SK-N-SH (cell line): ENCODE measurements around the gene AAMP. TPM values are rescaled to one million over a fixed set of nuclear protein-coding genes. Genes with fewer than 3 reads are reported as not detected.
A peak's percentile ranks its signal among the peaks of the same experiment; 100 is the strongest.

Experiments used
- CTCF ChIA-PET: fragments of 300-600, 350-600 bp; formaldehyde crosslinking; extraction: SDS; loops from one replicate; lab custom pipeline; 2021; lab: Yijun Ruan, JAX
- POLR2A ChIA-PET: fragments of 350-600 bp; sonication (Branson Sonifier 250); formaldehyde crosslinking; extraction: SDS; loops from one replicate; lab custom pipeline; 2020; ENCODE audit warnings: antibody characterized with exemption, inconsistent platforms; lab: Yijun Ruan, JAX
- DNase-seq: peaks from one replicate; pipeline ENCODE4 v3.0.0; 2012
- H2AFZ ChIP-seq: fragments of 200-600 bp; sonication (generic); 2 replicates; pipeline ENCODE4 v1.8.1; 2016; ENCODE audit warnings: antibody characterized with exemption, mild to moderate bottlenecking, low read depth
- H3F3A ChIP-seq: fragments of 200-600 bp; sonication (generic); replicated peaks from 2 replicates; pipeline ENCODE3; 2016; ENCODE audit warnings: antibody characterized with exemption, mild to moderate bottlenecking; ENCODE audit not compliant: insufficient read depth
- H3K27ac ChIP-seq, 2 experiments: fragments of 200-500 bp in 1 of 2; fragments of 200-600 bp in 1 of 2; sonication (Bioruptor generic) in 1 of 2; sonication (generic), shearing (Covaris generic) in 1 of 2; 2 replicates each; pipeline versions ENCODE4 v1.5.1 to v1.6.1; 2014 to 2016; ENCODE audit warnings: low read depth in 2 of 2, inconsistent platforms in 1 of 2, low read length in 1 of 2, mild to moderate bottlenecking in 1 of 2, mixed read lengths in 1 of 2
- H3K27me3 ChIP-seq: fragments of 200-600 bp; sonication (generic), shearing (Covaris generic); 2 replicates; pipeline ENCODE4 v1.6.1; 2016; ENCODE audit warnings: mixed run types; ENCODE audit not compliant: insufficient read depth
- H3K36me3 ChIP-seq, 2 experiments: fragments of 200-500 bp in 1 of 2; fragments of 200-600 bp in 1 of 2; sonication (Bioruptor generic) in 1 of 2; sonication (generic) in 1 of 2; replicated peaks in 1 of 2; 2 replicates each; pipeline versions ENCODE3 to v1.5.1; 2014 to 2016; ENCODE audit warnings: low read length in 1 of 2, mild to moderate bottlenecking in 1 of 2; ENCODE audit not compliant: insufficient read depth in 2 of 2, control insufficient read depth in 1 of 2
- H3K4me1 ChIP-seq, 2 experiments: fragments of 200-500 bp in 1 of 2; fragments of 200-600 bp in 1 of 2; sonication (Bioruptor generic) in 1 of 2; sonication (generic), shearing (Covaris generic) in 1 of 2; 2 replicates each; pipeline versions ENCODE4 v1.5.1 to v1.6.1; 2014 to 2016; ENCODE audit warnings: low read depth in 1 of 2, low read length in 1 of 2, mixed run types in 1 of 2; ENCODE audit not compliant: insufficient read depth in 2 of 2, control insufficient read depth in 1 of 2
- H3K4me2 ChIP-seq: fragments of 200-600 bp; sonication (generic), shearing (Covaris generic); 2 replicates; pipeline ENCODE4 v1.6.1; 2017; ENCODE audit warnings: mixed run types
- H3K4me3 ChIP-seq, 2 experiments: fragments of 200-500 bp in 1 of 2; fragments of 200-600 bp in 1 of 2; sonication (Bioruptor generic) in 1 of 2; sonication (generic), shearing (Covaris generic) in 1 of 2; 2 replicates each; pipeline versions ENCODE4 v1.5.1 to v1.8.1; 2014 to 2016; ENCODE audit warnings: low read depth in 2 of 2, inconsistent platforms in 1 of 2, low read length in 1 of 2, mild to moderate bottlenecking in 1 of 2, mixed read lengths in 1 of 2, moderate library complexity in 1 of 2
- H3K79me2 ChIP-seq: fragments of 200-600 bp; sonication (generic); 2 replicates; pipeline ENCODE4 v1.8.1; 2017; ENCODE audit warnings: mild to moderate bottlenecking; ENCODE audit not compliant: insufficient read depth
- H3K9ac ChIP-seq: fragments of 200-600 bp; sonication (generic); 2 replicates; pipeline ENCODE4 v1.6.1; 2017; ENCODE audit warnings: mixed run types
- H3K9me2 ChIP-seq: fragments of 200-600 bp; sonication (generic); 2 replicates; pipeline ENCODE4 v1.6.1; 2017; ENCODE audit warnings: mixed run types
- H3K9me3 ChIP-seq: fragments of 200-600 bp; sonication (generic); 2 replicates; pipeline ENCODE4 v1.6.1; 2017; ENCODE audit warnings: mixed run types, mild to moderate bottlenecking, moderate library complexity
- H4K20me1 ChIP-seq: fragments of 200-600 bp; sonication (generic); 2 replicates; pipeline ENCODE4 v1.6.1; 2017; ENCODE audit warnings: mild to moderate bottlenecking, mixed run types; ENCODE audit not compliant: insufficient read depth
- CTCF ChIP-seq: fragments of 200-600 bp; sonication (generic); IDR thresholded peaks from 2 replicates; pipeline ENCODE4 v1.6.1; 2017; ENCODE audit warnings: antibody characterized with exemption, mild to moderate bottlenecking, moderate library complexity
- IRF3 ChIP-seq: fragments of 150-350 bp; IDR thresholded peaks from 2 replicates; pipeline ENCODE4 v1.6.1; 2016; ENCODE audit warnings: mild to moderate bottlenecking, low read depth, low read length
- MAX ChIP-seq: IDR thresholded peaks from 2 replicates; pipeline ENCODE4 v1.4.0; 2012; ENCODE audit warnings: low read depth
- MEF2A ChIP-seq: IDR thresholded peaks from 2 replicates; pipeline ENCODE4 v1.4.0; 2012; ENCODE audit warnings: low read depth, borderline replicate concordance
- POLR2AphosphoS5 ChIP-seq: IDR thresholded peaks from 2 replicates; pipeline ENCODE4 v1.6.1; 2012; ENCODE audit warnings: low read depth, low read length
- RAD21 ChIP-seq: IDR thresholded peaks from 2 replicates; pipeline ENCODE4 v1.6.1; 2012; ENCODE audit warnings: mild to moderate bottlenecking, low read length
- RCOR1 ChIP-seq: fragments of 150-350 bp; IDR thresholded peaks from 2 replicates; pipeline ENCODE4 v1.6.1; 2017; ENCODE audit warnings: antibody characterized with exemption, low read length
- USF2 ChIP-seq: fragments of 150-350 bp; IDR thresholded peaks from 2 replicates; pipeline ENCODE4 v1.6.1; 2017; ENCODE audit warnings: antibody characterized with exemption, low read length, low read depth, borderline replicate concordance
- WGBS: methylation state at CpG from one replicate; pipeline ENCODE4 v1.1.6; 2017; ENCODE audit warnings: low lambda C conversion rate; 5-methylcytosine and 5-hydroxymethylcytosine counted together
- polyA plus RNA-seq, 3 experiments: library from polyadenylated mRNA; depleted of rRNA; stranded (reverse); fragments of >200 nt; gene quantifications; 2 replicates each; pipeline ENCODE4 v1.2.3, GENCODE V29; 2012

AAMP gene
- polyA plus RNA-seq, 1 of the 3 experiments (the other 2 are of a cell fraction) = 276 TPM

- TF ChIP-seq IRF3 (no peak), RAD21 (no peak), RCOR1 (0 out of 2 replicates have a peak, but pooled peaks have one; percentile 17), MAX (no peak), MEF2A (no peak)
- TF ChIP-seq, all 33 proteins: peak for 10
These were observed 10.6 kb downstream of the AAMP start (continued) for GRCh38 chr2:218259099-218259961.

- WGBS = over 99% methylated on average over 8 of the region's 8 CpGs
- Histone ChIP-seq H3K27me3 (no peaks in the 10 kb centered on the region), H3K9me2 (no peaks in the 10 kb centered on the region), H3K4me2 (no peak overlapping the region), H3K4me3 (no peak overlapping the region), H3F3A (peaks cover 60% of the 10 kb centered on the region), H3K27ac (no peak overlapping the region; a peak in 1 of 4 replicates), H3K36me3 (peaks cover 26 to 38% of the 10 kb centered on the region in 2 experiments), H2AFZ (no peak overlapping the region), H3K4me1 (peaks cover 11 to 41% of the 10 kb centered on the region in 2 experiments), H4K20me1 (no peaks in the 10 kb centered on the region), H3K9ac (no peak overlapping the region), H3K9me3 (no peaks in the 10 kb centered on the region), H3K79me2 (no peaks in the 10 kb centered on the region)
- peak; percentile 22; the same call in 1 of the 2 replicates for TF ChIP-seq POLR2AphosphoS5
- peak; percentile 76 for TF ChIP-seq CTCF
- TF ChIP-seq USF2 = no peak
- CTCF ChIA-PET = interaction anchor here (0.6 to 4.2 kb wide), 7 partner anchors 13 to 239 kb away, joined by 3 to 34 read pairs (median 4); no protein-coding TSS in a partner anchor
- POLR2A ChIA-PET = no interaction called here
- DNase-seq = peak; percentile 51
These were observed 12.5 kb downstream of the AAMP start for GRCh38 chr2:218257390-218257981.
